CD14-positive monocyte (primary cell): Measurements from ENCODE around the gene CABP4. TPM values are rescaled to one million over a fixed set of nuclear protein-coding genes. Genes with fewer than 3 reads are reported as not detected.

Experiments used
- DNase-seq, 3 donors: peaks; one replicate each; pipeline ENCODE4 v3.0.0-alpha.2; 2011 to 2022
- H2AFZ ChIP-seq: 2 replicates; pipeline ENCODE4 v1.6.0; 2012; ENCODE audit warnings: mild to moderate bottlenecking, low read depth, low read length, inconsistent platforms; ENCODE audit not compliant: insufficient read depth, poor library complexity, severe bottlenecking
- H3K27ac ChIP-seq, 2 donors: 1 replicate in 1 of 2; 2 replicates in 1 of 2; pipeline ENCODE4 v1.5.1; 2012 to 2013; ENCODE audit warnings: low read length in 2 of 2, control low read depth in 1 of 2, inconsistent platforms in 1 of 2, low read depth in 1 of 2, mild to moderate bottlenecking in 1 of 2
- H3K27me3 ChIP-seq, 2 donors: one replicate each; pipeline versions ENCODE4 v1.6.0 to v1.6.1; 2011 to 2013; ENCODE audit warnings: low read length in 2 of 2; ENCODE audit not compliant: control insufficient read depth in 2 of 2, insufficient read depth in 2 of 2
- H3K36me3 ChIP-seq, 2 donors: replicated peaks in 1 of 2; 1 replicate in 1 of 2; 2 replicates in 1 of 2; pipeline versions ENCODE4 v1.5.1 to v1.6.1; 2012 to 2013; ENCODE audit warnings: low read length in 2 of 2, control low read depth in 1 of 2, inconsistent platforms in 1 of 2, mild to moderate bottlenecking in 1 of 2; ENCODE audit not compliant: insufficient read depth in 2 of 2, control insufficient read depth in 1 of 2
- H3K4me1 ChIP-seq, 2 donors: 1 replicate in 1 of 2; 2 replicates in 1 of 2; pipeline versions ENCODE4 v1.5.1 to v1.6.1; 2012 to 2013; ENCODE audit warnings: low read length in 2 of 2, control low read depth in 1 of 2, inconsistent platforms in 1 of 2, mild to moderate bottlenecking in 1 of 2, moderate library complexity in 1 of 2; ENCODE audit not compliant: insufficient read depth in 2 of 2, control insufficient read depth in 1 of 2
- H3K4me2 ChIP-seq: replicated peaks from 2 replicates; pipeline ENCODE3; 2012; ENCODE audit warnings: low read length, moderate library complexity, mild to moderate bottlenecking; ENCODE audit not compliant: poor library complexity, severe bottlenecking; ENCODE audit errors: extremely low read depth
- H3K4me3 ChIP-seq, 3 experiments: fragments of 200-600 bp in 1 of 3; sonication (generic) in 1 of 3; replicated peaks in 1 of 3; 1 replicate in 2 of 3; 2 replicates in 1 of 3; pipeline ENCODE4 v1.5.1; 2011 to 2013; ENCODE audit warnings: low read length in 3 of 3, mild to moderate bottlenecking in 3 of 3, control low read depth in 2 of 3, low read depth in 2 of 3, inconsistent platforms in 1 of 3, moderate library complexity in 1 of 3
- H3K79me2 ChIP-seq: 2 replicates; pipeline ENCODE4 v1.6.0; 2012; ENCODE audit warnings: mild to moderate bottlenecking, control low read depth, inconsistent platforms, low read length, moderate library complexity; ENCODE audit not compliant: insufficient read depth
- H3K9ac ChIP-seq: 2 replicates; pipeline ENCODE4 v1.6.0; 2017; ENCODE audit warnings: low read length, mild to moderate bottlenecking; ENCODE audit not compliant: insufficient read depth, poor library complexity, severe bottlenecking
- H3K9me3 ChIP-seq, 2 donors: replicated peaks in 1 of 2; 1 replicate in 1 of 2; 2 replicates in 1 of 2; pipeline versions ENCODE4 v1.5.1 to v1.6.1; 2012 to 2013; ENCODE audit warnings: low read length in 2 of 2, control low read depth in 1 of 2; ENCODE audit not compliant: control insufficient read depth in 1 of 2, insufficient read depth in 1 of 2
- H4K20me1 ChIP-seq: 2 replicates; pipeline ENCODE4 v1.6.0; 2012; ENCODE audit warnings: mild to moderate bottlenecking, low read length, control low read depth, moderate library complexity; ENCODE audit not compliant: insufficient read depth
- H3K27ac Mint-ChIP-seq, 7 donors: one replicate each; pipeline ENCODE4 v1.8.0; 2020; ENCODE audit warnings: mild to moderate bottlenecking in 7 of 7, mixed read lengths in 7 of 7, moderate library complexity in 6 of 7, inconsistent platforms in 2 of 7
- H3K27me3 Mint-ChIP-seq, 3 donors: one replicate each; pipeline ENCODE4 v1.8.0; 2021 to 2022; ENCODE audit warnings: low read depth in 3 of 3, mild to moderate bottlenecking in 3 of 3, mixed read lengths in 3 of 3, moderate library complexity in 3 of 3, inconsistent platforms in 1 of 3
- H3K36me3 Mint-ChIP-seq, 2 donors: one replicate each; pipeline ENCODE4 v1.8.0; 2020; ENCODE audit warnings: mixed read lengths in 2 of 2, inconsistent platforms in 1 of 2, mild to moderate bottlenecking in 1 of 2
- H3K4me1 Mint-ChIP-seq: one replicate; pipeline ENCODE4 v1.8.0; 2020; ENCODE audit warnings: mild to moderate bottlenecking, mixed read lengths
- H3K4me3 Mint-ChIP-seq, 2 donors: one replicate each; pipeline ENCODE4 v1.8.0; 2020; ENCODE audit warnings: mild to moderate bottlenecking in 2 of 2, mixed read lengths in 2 of 2, moderate library complexity in 1 of 2
- H3K9me3 Mint-ChIP-seq, 7 donors: one replicate each; pipeline ENCODE4 v1.8.0; 2020 to 2022; ENCODE audit warnings: mixed read lengths in 7 of 7, mild to moderate bottlenecking in 6 of 7, moderate library complexity in 6 of 7, inconsistent platforms in 2 of 7
- CTCF ChIP-seq: fragments of 200-600 bp; IDR thresholded peaks from one replicate; pipeline ENCODE4 v1.8.0; 2022; ENCODE audit warnings: antibody characterized with exemption, mild to moderate bottlenecking
- WGBS: methylation state at CpG from one replicate; pipeline ENCODE4 v1.1.5; 2013; ENCODE audit warnings: missing lambda C conversion rate; ENCODE audit not compliant: insufficient coverage; 5-methylcytosine and 5-hydroxymethylcytosine counted together
- intact Hi-C, 2 donors: fragments of 100-400 bp; cut with micrococcal nuclease; formaldehyde crosslinking; loops; one replicate each; pipeline versions ENCODE4 v1.15.0 to v1.15.1; 2023
- polyA plus RNA-seq, 3 donors: library from polyadenylated mRNA; depleted of rRNA in 1 of 3; unstranded in 2 of 3; stranded (reverse) in 1 of 3; fragments of 300-500 nt in 2 of 3; fragments of >200 nt in 1 of 3; fragmentation: Illumina TruSeq in 2 of 3; gene quantifications; 1 replicate in 2 of 3; 2 replicates in 1 of 3; pipeline ENCODE4 v1.2.3, GENCODE V29; 2012 to 2021

The CABP4 gene
- polyA plus RNA-seq, 3 donors = 0.28 to 1.7 TPM; not detected in 1

DNA sequence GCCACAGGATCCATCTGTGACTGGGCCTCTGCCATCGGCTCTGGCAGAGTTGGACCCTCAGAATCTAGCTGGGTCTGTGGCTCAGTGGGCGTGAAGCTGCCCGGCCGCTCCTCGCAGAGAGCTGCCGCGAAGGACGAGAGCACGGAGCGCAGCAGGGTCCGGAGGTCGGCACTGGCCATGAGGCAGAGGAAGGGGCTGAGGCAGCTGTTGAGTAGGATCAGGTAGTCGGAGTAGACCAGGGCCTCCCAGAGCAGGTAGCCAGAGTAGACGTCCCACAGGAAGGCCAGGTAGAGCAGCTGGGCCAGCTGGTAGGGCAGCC lies 3.5 kb upstream of the CABP4 start:
- Mint-ChIP-seq H3K27ac (no peak overlapping the region), H3K36me3 (no peaks in the 10 kb centered on the region), H3K9me3 (no peaks in the 10 kb centered on the region), H3K4me1 (peaks cover 23% of the 10 kb centered on the region), H3K27me3 (peaks cover 0 to 2% (median under 1%) of the 10 kb centered on the region in 3 donors), H3K4me3 (no peak overlapping the region)
- no peaks in the 10 kb centered on the region for H3K27me3 ChIP-seq
- H3K4me3 ChIP-seq = no peak overlapping the region
- H3K27ac ChIP-seq = no peak overlapping the region
- H3K9ac ChIP-seq = no peak overlapping the region
- WGBS = 96% methylated on average over 14 of the region's 14 CpGs
- H3K36me3 ChIP-seq = no peaks in the 10 kb centered on the region
- no peak overlapping the region for H2AFZ ChIP-seq
- DNase-seq = no peak
- H3K4me2 ChIP-seq = no peak overlapping the region
- peaks cover 25 to 41% of the 10 kb centered on the region in 2 donors for H3K4me1 ChIP-seq
- no peaks in the 10 kb centered on the region for H3K79me2 ChIP-seq
- H4K20me1 ChIP-seq = no peaks in the 10 kb centered on the region
- intact Hi-C loops = no loop called here
- no peaks in the 10 kb centered on the region for H3K9me3 ChIP-seq
- no peak for TF ChIP-seq CTCF

- H3K4me2 ChIP-seq = no peak within 1 kb of the TSS
- intact Hi-C loops = no loop called here
- Mint-ChIP-seq H3K4me3 (no peak within 1 kb of the TSS), H3K27me3 (peaks cover 0 to 2% (median 2%) of the 10 kb centered on the region in 3 donors), H3K36me3 (no peaks in the 10 kb centered on the region), H3K4me1 (peaks cover 23% of the 10 kb centered on the region), H3K9me3 (no peaks in the 10 kb centered on the region), H3K27ac (no peak within 1 kb of the TSS)
- no peak within 1 kb of the TSS for H2AFZ ChIP-seq
- H3K36me3 ChIP-seq = no peaks in the 10 kb centered on the region
- no peak for DNase-seq
- H3K9me3 ChIP-seq = no peaks in the 10 kb centered on the region
- H3K9ac ChIP-seq = no peak within 1 kb of the TSS
- H3K4me3 ChIP-seq = no peak within 1 kb of the TSS
- peaks cover 25 to 41% of the 10 kb centered on the region in 2 donors for H3K4me1 ChIP-seq
- TF ChIP-seq CTCF = no peak
- 88% methylated on average over 28 of the region's 33 CpGs for WGBS
- H3K27ac ChIP-seq = no peak within 1 kb of the TSS
- H3K79me2 ChIP-seq = no peaks in the 10 kb centered on the region
- H4K20me1 ChIP-seq = no peaks in the 10 kb centered on the region
- H3K27me3 ChIP-seq = no peaks in the 10 kb centered on the region
Observed at GRCh38 chr11:67452141-67452952, 2.8 kb upstream of the CABP4 start, which contains the start of gene GPR152. GPR152 (minus strand) TSS chr11:67452729; CDS start chr11:67452724, 5 bp downstream.
